Ovary (tissue), 9 donors: Measurements from ENCODE around the gene SV2C. TPM values are rescaled to one million over a fixed set of nuclear protein-coding genes. Genes with fewer than 3 reads are reported as not detected.

Experiments
- DNase-seq, 5 donors: peaks; one replicate each; pipeline ENCODE4 v3.0.0-alpha.2; 2019 to 2020
- H3K27ac ChIP-seq, 2 donors: fragments of 200-600 bp; one replicate each; pipeline versions ENCODE4 v1.5.1 to v1.8.0; 2019 to 2022
- H3K27me3 ChIP-seq: fragments of 200-600 bp; one replicate; pipeline ENCODE4 v1.8.0; 2022
- H3K36me3 ChIP-seq: fragments of 200-600 bp; sonication (generic); one replicate; pipeline ENCODE4 v1.5.1; 2019
- H3K4me1 ChIP-seq: one replicate; pipeline ENCODE4 v1.8.1; 2013; ENCODE audit warnings: mild to moderate bottlenecking, moderate library complexity; ENCODE audit not compliant: insufficient read depth
- H3K4me3 ChIP-seq: fragments of 200-600 bp; sonication (generic); one replicate; pipeline ENCODE4 v1.5.1; 2017
- H3K9me3 ChIP-seq, 2 donors: fragments of 200-600 bp in 1 of 2; sonication (generic) in 1 of 2; one replicate each; pipeline versions ENCODE4 v1.5.1 to v1.8.1; 2013 to 2019; ENCODE audit warnings: mild to moderate bottlenecking in 1 of 2, moderate library complexity in 1 of 2
- EP300 ChIP-seq: sonication (generic); formaldehyde crosslinking; IDR thresholded peaks from one replicate; pipeline ENCODE4 v1.6.1; 2017; ENCODE audit warnings: antibody characterized with exemption
- POLR2A ChIP-seq: fragments of 450-650 bp; IDR thresholded peaks from one replicate; pipeline ENCODE4 v1.6.1; 2017; ENCODE audit warnings: antibody characterized with exemption, mild to moderate bottlenecking, moderate library complexity
- WGBS, 3 donors: extraction: QIAGEN DNeasy Blood & Tissue Kit in 1 of 3; methylation state at CpG; one replicate each; pipeline versions ENCODE4 v1.1.5 to v1.1.7; 2013 to 2017; 5-methylcytosine and 5-hydroxymethylcytosine counted together
- intact Hi-C, 4 donors: fragments of 100-400 bp; cut with DNase I; formaldehyde crosslinking; loops; one replicate each; pipeline versions ENCODE4 v1.11.0 to v1.15.1; 2022 to 2023
- polyA plus RNA-seq, 2 donors: library from polyadenylated mRNA; stranded (reverse); fragments of 200-250 nt in 1 of 2; fragments of 350-450 nt in 1 of 2; fragmentation: Illumina TruSeq in 1 of 2; extraction: RNeasy Lipid Tissue Mini Kit (QIAGEN cat#74804) in 1 of 2; gene quantifications; one replicate each; pipeline ENCODE4 v1.2.3, GENCODE V29; 2013 to 2014
- total RNA-seq, 7 donors: library from RNA; depleted of rRNA in 2 of 7; stranded (reverse); fragments of >200 nt in 2 of 7; fragmentation: NEBNext Ultra II Directional in 3 of 7; extraction: Animal tissue kit (Norgen Biotek cat#: 25700) in 3 of 7; gene quantifications; one replicate each; pipeline versions ENCODE4 v1.1.0 to v1.2.4, GENCODE V29; 2016 to 2023
- TF ChIP-seq, protein P1 (sequence below), 3 donors: fragments of 450-650 bp in 2 of 3; fragments of 200-600 bp in 1 of 3; IDR thresholded peaks; one replicate each; pipeline versions ENCODE4 v1.5.1 to v1.8.0; 2016 to 2022; ENCODE audit warnings: antibody characterized with exemption in 3 of 3, mild to moderate bottlenecking in 1 of 3
- donor health status: DM: no; HTN: no; CAD: no; lungs with moderate emphysema.
- donor health status: DM: no; HTN: no; CAD: no.
- donor health status: Bipolar disorder and iron deficiency.
- donor health status: DM: yes; HTN: yes; CAD: no.
- donor health status: DM: no; HTN: no; CAD: no.
- donor health status: DM: yes; HTN: yes; CAD: no.

The SV2C gene
- total and polyA plus RNA-seq, 9 donors = 0.10 to 1.3 (median 0.51) TPM

DNA sequence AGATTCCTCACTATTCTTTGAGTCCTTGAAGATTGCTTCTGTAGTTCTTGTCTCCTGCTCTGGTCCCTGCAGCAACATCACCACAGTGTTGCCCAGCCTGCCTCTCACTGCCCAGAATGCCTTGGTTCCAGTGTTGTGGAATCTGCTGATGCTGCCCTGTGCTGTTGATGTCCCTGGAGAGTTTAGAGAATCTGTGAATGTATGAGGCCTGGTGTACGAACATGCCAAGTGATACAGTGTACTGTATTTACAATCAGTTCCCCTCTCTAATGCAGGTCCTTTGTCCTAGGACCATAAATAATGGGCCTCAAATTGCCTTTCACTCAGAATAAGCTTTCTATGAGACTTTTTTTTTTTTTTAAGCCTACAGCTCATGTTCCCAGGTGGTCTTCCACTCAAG, 8.2 kb downstream of the SV2C start:
- no peaks in the 10 kb centered on the region for H3K27me3 ChIP-seq
- 43 to 69% (median 62%) methylated on average over 1 of the region's 1 CpG for WGBS, 3 donors
- no peaks in the 10 kb centered on the region for H3K4me1 ChIP-seq
- no peaks in the 10 kb centered on the region for H3K36me3 ChIP-seq
- no peaks in the 10 kb centered on the region for H3K9me3 ChIP-seq
- H3K27ac ChIP-seq = no peak overlapping the region
- TF ChIP-seq POLR2A = no peak
- no peak for TF ChIP-seq EP300
- TF ChIP-seq, protein P1, sequence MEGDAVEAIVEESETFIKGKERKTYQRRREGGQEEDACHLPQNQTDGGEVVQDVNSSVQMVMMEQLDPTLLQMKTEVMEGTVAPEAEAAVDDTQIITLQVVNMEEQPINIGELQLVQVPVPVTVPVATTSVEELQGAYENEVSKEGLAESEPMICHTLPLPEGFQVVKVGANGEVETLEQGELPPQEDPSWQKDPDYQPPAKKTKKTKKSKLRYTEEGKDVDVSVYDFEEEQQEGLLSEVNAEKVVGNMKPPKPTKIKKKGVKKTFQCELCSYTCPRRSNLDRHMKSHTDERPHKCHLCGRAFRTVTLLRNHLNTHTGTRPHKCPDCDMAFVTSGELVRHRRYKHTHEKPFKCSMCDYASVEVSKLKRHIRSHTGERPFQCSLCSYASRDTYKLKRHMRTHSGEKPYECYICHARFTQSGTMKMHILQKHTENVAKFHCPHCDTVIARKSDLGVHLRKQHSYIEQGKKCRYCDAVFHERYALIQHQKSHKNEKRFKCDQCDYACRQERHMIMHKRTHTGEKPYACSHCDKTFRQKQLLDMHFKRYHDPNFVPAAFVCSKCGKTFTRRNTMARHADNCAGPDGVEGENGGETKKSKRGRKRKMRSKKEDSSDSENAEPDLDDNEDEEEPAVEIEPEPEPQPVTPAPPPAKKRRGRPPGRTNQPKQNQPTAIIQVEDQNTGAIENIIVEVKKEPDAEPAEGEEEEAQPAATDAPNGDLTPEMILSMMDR (IDR thresholded peaks at IDR 0.05) = no peak
- intact Hi-C loops = no loop called here
- no peak overlapping the region for H3K4me3 ChIP-seq
- DNase-seq = no peak

DNA sequence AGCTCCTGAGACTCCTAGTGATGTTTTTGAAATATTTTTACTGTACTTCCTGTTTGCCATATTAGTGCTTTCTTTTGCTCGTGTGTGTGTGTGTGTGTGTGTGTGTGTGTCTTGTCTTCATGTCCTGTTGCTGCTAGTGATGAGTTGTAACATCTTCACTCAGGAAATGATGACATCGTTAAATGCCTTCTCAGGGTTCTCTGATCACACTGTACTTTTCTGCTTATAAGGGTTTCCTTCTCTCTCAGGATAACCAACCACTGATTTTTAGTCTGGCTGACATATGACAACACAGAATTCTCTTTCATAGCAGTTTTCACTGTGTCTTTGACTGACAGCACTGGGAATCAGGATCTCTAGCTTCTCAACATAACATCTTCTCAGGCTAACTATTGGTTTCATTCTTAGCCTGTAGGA, 16.1 kb downstream of the SV2C start:
- no peak overlapping the region for H3K27ac ChIP-seq
- no peak for DNase-seq
- H3K9me3 ChIP-seq = no peaks in the 10 kb centered on the region
- H3K4me1 ChIP-seq = no peaks in the 10 kb centered on the region
- no peaks in the 10 kb centered on the region for H3K36me3 ChIP-seq
- H3K4me3 ChIP-seq = no peak overlapping the region
- TF ChIP-seq EP300 (no peak), POLR2A (no peak)
- TF ChIP-seq, protein P1 (IDR thresholded peaks at IDR 0.05) = no peak
- H3K27me3 ChIP-seq = no peaks in the 10 kb centered on the region
- WGBS, 3 donors = 48 to 70% (median 58%) methylated on average over 2 of the region's 2 CpGs
- intact Hi-C loops = no loop called here

DNA sequence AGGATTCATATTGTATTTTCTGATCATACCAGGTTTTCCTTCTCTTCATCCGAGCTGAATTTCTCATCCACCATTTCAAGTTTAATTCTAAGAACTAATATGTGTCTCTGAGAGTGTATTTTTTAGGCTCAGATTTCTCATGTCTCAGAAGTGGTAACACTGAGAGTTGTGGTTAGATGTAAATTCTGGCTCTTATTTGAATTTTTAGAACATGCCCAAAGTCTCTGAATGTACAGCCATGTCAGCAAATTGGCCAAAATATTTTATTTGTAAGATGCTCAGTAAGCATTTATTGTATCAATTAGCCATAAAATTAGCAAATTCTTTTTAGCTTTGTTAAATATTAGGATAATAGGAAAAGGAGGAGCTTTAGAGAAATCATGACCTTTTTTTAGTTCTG, 16.6 kb downstream of the SV2C start:
- no peak overlapping the region for H3K4me3 ChIP-seq
- H3K4me1 ChIP-seq = no peaks in the 10 kb centered on the region
- H3K27me3 ChIP-seq = no peaks in the 10 kb centered on the region
- intact Hi-C loops = no loop called here
- H3K27ac ChIP-seq = no peak overlapping the region
- no peaks in the 10 kb centered on the region for H3K36me3 ChIP-seq
- no peak for DNase-seq
- TF ChIP-seq EP300 = no peak
- TF ChIP-seq, protein P1 (IDR thresholded peaks at IDR 0.05) = no peak
- TF ChIP-seq POLR2A = no peak
- 79 to 83% (median 81%) methylated on average over 1 of the region's 1 CpG for WGBS, 3 donors
- H3K9me3 ChIP-seq = no peaks in the 10 kb centered on the region

DNA sequence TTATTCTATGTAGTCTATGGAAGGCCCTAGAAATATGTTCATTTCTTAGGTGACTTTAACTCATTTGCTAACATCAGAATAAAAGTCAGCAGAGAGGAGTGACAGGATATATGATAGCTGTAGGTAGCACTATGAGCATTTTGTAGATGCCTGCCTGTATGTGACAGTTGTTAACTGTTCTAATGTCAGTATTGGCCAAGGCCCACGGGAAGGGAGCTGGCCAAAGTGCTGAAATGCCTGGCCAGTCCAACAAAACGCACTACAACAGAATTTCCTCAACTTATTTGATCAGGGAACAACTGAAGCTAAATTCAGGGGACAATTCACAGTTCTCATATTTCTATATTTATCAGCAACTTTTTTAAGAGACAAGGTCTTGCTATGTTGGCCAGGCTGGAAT, 20.8 kb downstream of the SV2C start:
- Histone ChIP-seq H3K36me3 (no peaks in the 10 kb centered on the region), H3K9me3 (no peaks in the 10 kb centered on the region), H3K4me1 (no peaks in the 10 kb centered on the region), H3K27ac (no peak overlapping the region), H3K4me3 (no peak overlapping the region), H3K27me3 (no peaks in the 10 kb centered on the region)
- WGBS, 3 donors = 0 to 3% (median 1%) methylated on average over 2 of the region's 2 CpGs
- intact Hi-C loops = no loop called here
- TF ChIP-seq POLR2A (no peak), EP300 (no peak)
- TF ChIP-seq, protein P1 (IDR thresholded peaks at IDR 0.05) = no peak
- peak in 2 of 5 donors; percentile 16 to 37 for DNase-seq

DNA sequence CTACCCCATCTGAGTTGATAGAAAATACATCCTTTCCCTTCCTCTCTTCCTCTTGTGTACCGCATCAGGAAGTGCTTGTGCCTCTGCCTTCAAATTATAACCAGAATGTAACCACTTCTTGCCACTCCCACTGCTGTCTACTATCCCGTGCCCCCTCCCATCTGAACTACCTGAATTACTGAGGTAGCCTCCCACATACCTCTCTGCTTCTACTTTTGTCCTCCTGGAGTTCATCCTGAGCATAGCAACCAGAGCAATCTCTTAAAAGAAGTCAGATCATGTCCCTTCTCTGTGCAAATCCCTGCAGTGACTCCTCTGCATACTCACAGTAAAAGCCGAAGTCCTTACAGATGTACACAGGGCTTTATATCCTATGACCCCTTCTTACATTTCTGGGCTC, 23.0 kb downstream of the SV2C start:
- H3K9me3 ChIP-seq = no peaks in the 10 kb centered on the region
- TF ChIP-seq EP300 (no peak), POLR2A (no peak)
- TF ChIP-seq, protein P1 (IDR thresholded peaks at IDR 0.05) = no peak
- H3K27ac ChIP-seq = no peak overlapping the region
- H3K27me3 ChIP-seq = no peaks in the 10 kb centered on the region
- intact Hi-C loops = no loop called here
- no peaks in the 10 kb centered on the region for H3K4me1 ChIP-seq
- H3K36me3 ChIP-seq = no peaks in the 10 kb centered on the region
- 67 to 73% (median 70%) methylated on average over 3 of the region's 3 CpGs for WGBS, 3 donors
- no peak overlapping the region for H3K4me3 ChIP-seq
- no peak for DNase-seq
